Measurements from ENCODE around the gene SBK2.
A peak's percentile ranks its signal among the peaks of the same experiment; 100 is the strongest.

The SBK2 gene

DNA sequence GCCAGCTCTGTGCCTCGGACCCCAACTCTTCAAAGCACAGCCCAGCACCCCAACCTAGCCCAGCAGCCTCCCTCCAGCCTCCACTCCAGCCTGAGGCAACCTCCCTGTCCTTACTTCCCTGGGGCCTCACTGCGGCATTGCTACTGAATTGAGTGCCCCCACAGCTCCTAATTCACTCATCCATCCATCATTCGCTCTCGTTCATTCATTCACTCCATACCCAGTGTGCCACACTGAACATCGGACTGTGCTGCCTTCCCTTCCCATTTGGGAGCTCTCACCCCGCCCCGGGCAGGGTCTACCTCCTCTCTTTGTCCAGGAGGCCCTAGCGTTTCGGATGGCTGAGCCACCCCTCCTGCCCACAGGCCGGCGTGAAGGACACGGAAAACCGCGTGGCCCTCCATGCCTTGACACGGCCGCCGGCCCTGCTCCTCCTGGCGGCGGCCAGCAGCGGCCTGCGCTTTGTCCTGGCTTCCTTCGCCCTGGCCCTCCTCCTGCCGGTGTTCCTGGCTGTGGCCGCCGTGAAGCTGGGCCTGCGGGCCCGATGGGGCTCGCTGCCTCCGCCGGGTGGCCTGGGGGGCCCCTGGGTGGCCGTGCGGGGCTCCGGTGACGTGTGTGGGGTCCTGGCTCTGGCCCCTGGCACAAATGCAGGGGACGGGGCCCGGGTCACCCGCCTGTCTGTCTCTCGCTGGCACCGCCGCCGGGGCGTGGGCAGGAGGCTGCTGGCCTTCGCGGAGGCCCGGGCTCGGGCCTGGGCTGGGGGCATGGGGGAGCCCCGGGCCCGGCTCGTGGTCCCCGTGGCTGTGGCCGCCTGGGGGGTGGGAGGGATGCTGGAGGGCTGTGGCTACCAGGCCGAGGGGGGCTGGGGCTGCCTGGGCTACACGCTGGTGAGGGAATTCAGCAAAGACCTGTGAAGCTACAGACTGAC is 50.6 kb downstream of the SBK2 start:
- no peaks in the 10 kb centered on the region for H3K9me3 ChIP-seq (ENCODE audit: control insufficient read depth in 1 of 2, low read length in 2 of 2)
- H3K4me1 ChIP-seq (ENCODE audit: control insufficient read depth in 1 of 2, insufficient read depth in 2 of 2, low read length in 2 of 2) = peaks cover 5 to 13% of the 10 kb centered on the region in 2 donors
- no peak overlapping the region for H3K9ac ChIP-seq (ENCODE audit: low read depth in 1 of 2, low read length in 2 of 2)
- H3K27me3 ChIP-seq (ENCODE audit: control insufficient read depth in 1 of 2, insufficient read depth in 2 of 2, low read length in 2 of 2) = peaks cover 6 to 16% of the 10 kb centered on the region in 2 donors
- peak overlapping the region; percentile 70 for H3K27ac ChIP-seq (ENCODE audit: low read depth, low read length)
- H3K4me3 ChIP-seq (ENCODE audit: low read depth in 1 of 2, low read length in 2 of 2) = no peak overlapping the region
- H3K36me3 ChIP-seq (ENCODE audit: control insufficient read depth in 1 of 2, insufficient read depth in 2 of 2, low read length in 2 of 2) = peaks cover 0 to 7% of the 10 kb centered on the region in 2 donors

DNA sequence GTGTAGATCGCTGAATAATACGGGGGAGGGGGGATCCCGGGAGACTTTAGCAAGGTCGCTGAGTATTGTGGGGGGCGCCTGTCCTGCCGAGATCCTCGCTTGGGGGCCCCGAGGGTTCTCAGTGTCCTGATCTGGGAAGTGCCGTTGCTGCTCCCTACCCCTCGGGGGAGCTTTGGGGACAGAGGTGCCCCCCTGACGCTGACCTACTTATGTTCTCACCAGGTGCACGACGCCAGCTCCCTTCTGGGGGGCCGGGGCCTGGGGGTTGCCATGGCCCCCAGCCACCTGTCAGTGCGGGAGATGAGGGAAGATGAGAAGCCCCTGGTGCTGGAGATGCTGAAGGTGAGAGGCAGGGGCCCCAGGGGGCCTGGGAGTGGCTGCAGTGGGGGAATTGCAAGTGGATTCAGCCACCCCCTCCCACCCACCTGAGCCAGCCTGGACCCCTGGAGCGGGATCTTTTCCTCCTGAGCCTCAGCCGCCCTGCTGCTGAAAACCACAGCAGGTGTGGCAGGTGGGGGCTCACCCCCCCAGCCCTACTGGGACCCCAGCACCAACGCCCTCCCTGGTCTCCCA is 51.4 kb downstream of the SBK2 start:
- Histone ChIP-seq H3K4me3 (ENCODE audit: low read depth in 1 of 2, low read length in 2 of 2) (peak overlapping the region; percentile 40 to 69), H3K9me3 (ENCODE audit: control insufficient read depth in 1 of 2, low read length in 2 of 2) (no peaks in the 10 kb centered on the region), H3K27ac (ENCODE audit: low read depth, low read length) (peak overlapping the region; percentile 55), H3K27me3 (ENCODE audit: control insufficient read depth in 1 of 2, insufficient read depth in 2 of 2, low read length in 2 of 2) (peaks cover 6 to 16% of the 10 kb centered on the region in 2 donors), H3K4me1 (ENCODE audit: control insufficient read depth in 1 of 2, insufficient read depth in 2 of 2, low read length in 2 of 2) (peaks cover 5 to 13% of the 10 kb centered on the region in 2 donors), H3K36me3 (ENCODE audit: control insufficient read depth in 1 of 2, insufficient read depth in 2 of 2, low read length in 2 of 2) (peaks cover 0 to 7% of the 10 kb centered on the region in 2 donors), H3K9ac (ENCODE audit: low read depth in 1 of 2, low read length in 2 of 2) (no peak overlapping the region)

DNA sequence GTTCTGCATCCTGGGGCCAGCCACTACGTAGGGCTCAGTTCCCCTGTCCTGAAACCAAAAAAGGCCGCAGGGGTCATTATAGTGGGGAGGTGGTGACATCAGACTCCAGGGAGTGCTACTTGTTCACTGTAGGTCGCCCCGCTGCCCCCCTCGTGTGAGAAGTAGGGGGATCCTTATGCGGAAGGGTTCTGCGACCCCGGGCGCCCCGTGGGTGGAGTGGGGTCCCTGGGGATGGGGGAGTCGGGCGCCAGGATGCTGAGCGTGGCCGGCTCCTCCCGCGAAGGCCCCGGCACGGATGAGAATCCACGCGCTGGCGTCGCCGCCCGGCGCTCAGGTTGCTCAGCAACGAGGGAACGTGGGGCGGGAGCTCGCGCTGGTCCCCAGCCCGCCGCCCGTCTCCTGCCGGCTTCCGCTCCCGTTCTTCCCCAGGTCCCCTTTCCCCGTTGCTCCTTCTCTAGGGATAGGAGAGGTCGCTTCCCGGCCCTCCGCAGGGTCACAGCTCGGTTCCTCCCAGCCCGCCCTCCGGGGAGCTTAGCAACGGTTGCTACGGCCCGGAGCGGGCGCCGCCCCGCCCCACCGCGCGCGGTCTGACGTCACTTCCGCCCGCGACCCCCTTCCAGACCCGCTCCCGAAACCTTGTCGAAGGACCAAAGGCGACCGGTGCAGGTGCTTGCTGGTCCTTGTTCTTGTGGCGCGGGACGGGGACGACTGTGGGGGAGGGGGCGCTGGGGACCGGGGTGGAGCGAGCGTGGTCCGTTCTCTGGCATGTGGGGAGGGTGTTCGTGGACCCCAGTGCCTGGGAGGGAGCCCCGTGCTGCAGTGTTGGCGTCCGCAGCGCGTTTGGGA is 52.1 kb downstream of the SBK2 start, which contains the start of gene NAT14:
Gene NAT14 (plus strand): TSS at position 596 of the 846 bp plus-strand sequence. CDS start 521 bp downstream, outside the sequence.
- Histone ChIP-seq H3K27ac (ENCODE audit: low read depth, low read length) (peak within 1 kb of the TSS; percentile 55), H3K4me1 (ENCODE audit: control insufficient read depth in 1 of 2, insufficient read depth in 2 of 2, low read length in 2 of 2) (peaks cover 5 to 13% of the 10 kb centered on the region in 2 donors), H3K36me3 (ENCODE audit: control insufficient read depth in 1 of 2, insufficient read depth in 2 of 2, low read length in 2 of 2) (peaks cover 0 to 7% of the 10 kb centered on the region in 2 donors), H3K9ac (ENCODE audit: low read depth in 1 of 2, low read length in 2 of 2) (peak within 1 kb of the TSS in 1 of 2 donors; percentile 43), H3K4me3 (ENCODE audit: low read depth in 1 of 2, low read length in 2 of 2) (peak within 1 kb of the TSS; percentile 40 to 69), H3K27me3 (ENCODE audit: control insufficient read depth in 1 of 2, insufficient read depth in 2 of 2, low read length in 2 of 2) (peaks cover 6 to 16% of the 10 kb centered on the region in 2 donors), H3K9me3 (ENCODE audit: control insufficient read depth in 1 of 2, low read length in 2 of 2) (no peaks in the 10 kb centered on the region)

DNA sequence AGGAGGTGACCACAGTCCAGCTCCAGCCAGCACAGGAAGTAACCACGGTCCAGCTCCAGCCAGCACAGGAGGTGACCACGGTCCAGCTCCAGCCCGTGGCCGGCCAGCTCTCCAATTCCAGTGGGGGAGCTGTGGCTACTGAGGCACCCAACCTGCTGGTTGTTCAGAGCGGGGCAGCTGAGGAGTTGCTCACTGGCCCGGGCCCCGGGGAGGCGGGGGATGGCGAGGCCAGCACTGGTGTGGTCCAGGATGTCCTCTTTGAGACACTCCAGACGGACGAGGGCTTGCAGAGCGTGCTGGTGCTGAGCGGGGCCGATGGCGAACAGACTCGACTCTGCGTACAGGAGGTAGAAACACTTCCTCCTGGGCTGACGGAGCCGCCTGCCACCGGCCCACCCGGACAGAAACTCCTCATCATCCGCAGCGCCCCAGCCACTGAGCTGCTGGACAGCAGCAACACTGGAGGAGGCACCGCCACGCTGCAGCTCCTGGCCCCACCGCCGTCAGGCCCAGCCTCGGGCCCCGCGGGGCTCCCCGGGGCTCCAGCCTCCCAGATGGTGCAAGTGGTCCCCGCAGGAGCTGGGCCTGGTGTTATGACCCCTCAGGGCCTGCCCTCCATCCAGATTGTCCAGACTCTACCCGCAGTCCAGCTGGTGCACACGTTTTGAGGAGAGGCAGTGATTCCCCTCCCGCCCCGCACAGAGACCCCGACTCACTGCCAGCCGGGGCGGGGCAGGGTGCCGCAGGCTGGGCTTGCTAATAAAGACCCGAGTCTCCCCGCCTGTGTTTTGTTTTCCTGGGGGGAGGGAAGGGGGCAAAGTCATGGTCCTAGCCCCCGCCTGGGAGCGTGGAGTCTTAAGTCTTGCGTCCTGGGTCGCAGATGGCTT is 53.0 kb downstream of the SBK2 start:
- H3K27ac ChIP-seq (ENCODE audit: low read depth, low read length) = no peak overlapping the region
- H3K4me1 ChIP-seq (ENCODE audit: control insufficient read depth in 1 of 2, insufficient read depth in 2 of 2, low read length in 2 of 2) = peaks cover 5 to 13% of the 10 kb centered on the region in 2 donors

DNA sequence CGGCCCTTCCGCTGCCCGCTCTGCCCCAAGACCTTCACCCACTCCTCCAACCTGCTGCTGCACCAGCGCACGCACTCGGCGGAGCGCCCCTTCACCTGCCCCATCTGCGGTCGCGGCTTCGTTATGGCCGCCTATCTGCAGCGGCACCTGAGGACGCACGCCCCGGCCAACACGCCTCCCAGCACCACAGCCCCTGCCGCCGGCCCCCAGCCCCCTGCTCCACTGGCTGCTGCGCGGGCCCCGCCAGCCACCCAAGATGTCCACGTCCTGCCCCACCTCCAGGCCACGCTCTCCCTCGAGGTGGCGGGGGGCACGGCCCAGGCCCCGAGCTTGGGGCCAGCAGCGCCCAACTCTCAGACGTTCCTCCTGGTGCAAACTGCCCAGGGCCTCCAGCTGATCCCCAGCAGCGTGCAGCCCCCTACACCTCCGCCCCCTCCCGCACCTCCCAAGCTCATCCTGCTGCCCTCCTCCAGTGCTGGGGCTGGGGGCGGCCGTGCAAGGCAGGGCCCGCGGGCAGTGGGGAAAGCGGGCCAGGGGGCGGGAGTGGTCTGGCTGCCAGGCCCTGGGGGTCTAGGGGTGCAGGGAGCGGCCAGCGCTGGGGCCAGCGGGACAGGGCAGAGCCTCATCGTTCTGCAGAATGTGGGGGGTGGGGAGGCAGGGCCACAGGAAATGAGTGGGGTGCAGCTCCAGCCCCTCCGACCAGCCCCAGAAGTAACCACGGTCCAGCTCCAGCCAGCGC is 53.8 kb downstream of the SBK2 start:
- H3K4me1 ChIP-seq (ENCODE audit: control insufficient read depth in 1 of 2, insufficient read depth in 2 of 2, low read length in 2 of 2) = peaks cover 5 to 13% of the 10 kb centered on the region in 2 donors
- peaks cover 0 to 7% of the 10 kb centered on the region in 2 donors for H3K36me3 ChIP-seq (ENCODE audit: control insufficient read depth in 1 of 2, insufficient read depth in 2 of 2, low read length in 2 of 2)
- H3K27me3 ChIP-seq (ENCODE audit: control insufficient read depth in 1 of 2, insufficient read depth in 2 of 2, low read length in 2 of 2) = peaks cover 6 to 16% of the 10 kb centered on the region in 2 donors
- no peak overlapping the region for H3K4me3 ChIP-seq (ENCODE audit: low read depth in 1 of 2, low read length in 2 of 2)
- H3K9me3 ChIP-seq (ENCODE audit: control insufficient read depth in 1 of 2, low read length in 2 of 2) = no peaks in the 10 kb centered on the region
- H3K9ac ChIP-seq (ENCODE audit: low read depth in 1 of 2, low read length in 2 of 2) = no peak overlapping the region
- H3K27ac ChIP-seq (ENCODE audit: low read depth, low read length) = no peak overlapping the region

More for the DNA sequence above, 53.0 kb downstream of the SBK2 start:
- Histone ChIP-seq H3K9ac (ENCODE audit: low read depth in 1 of 2, low read length in 2 of 2) (peak overlapping the region in 1 of 2 donors; percentile 43), H3K27me3 (ENCODE audit: control insufficient read depth in 1 of 2, insufficient read depth in 2 of 2, low read length in 2 of 2) (peaks cover 6 to 16% of the 10 kb centered on the region in 2 donors), H3K4me3 (ENCODE audit: low read depth in 1 of 2, low read length in 2 of 2) (peak overlapping the region; percentile 40 to 69), H3K9me3 (ENCODE audit: control insufficient read depth in 1 of 2, low read length in 2 of 2) (no peaks in the 10 kb centered on the region), H3K36me3 (ENCODE audit: control insufficient read depth in 1 of 2, insufficient read depth in 2 of 2, low read length in 2 of 2) (peaks cover 0 to 7% of the 10 kb centered on the region in 2 donors)

DNA sequence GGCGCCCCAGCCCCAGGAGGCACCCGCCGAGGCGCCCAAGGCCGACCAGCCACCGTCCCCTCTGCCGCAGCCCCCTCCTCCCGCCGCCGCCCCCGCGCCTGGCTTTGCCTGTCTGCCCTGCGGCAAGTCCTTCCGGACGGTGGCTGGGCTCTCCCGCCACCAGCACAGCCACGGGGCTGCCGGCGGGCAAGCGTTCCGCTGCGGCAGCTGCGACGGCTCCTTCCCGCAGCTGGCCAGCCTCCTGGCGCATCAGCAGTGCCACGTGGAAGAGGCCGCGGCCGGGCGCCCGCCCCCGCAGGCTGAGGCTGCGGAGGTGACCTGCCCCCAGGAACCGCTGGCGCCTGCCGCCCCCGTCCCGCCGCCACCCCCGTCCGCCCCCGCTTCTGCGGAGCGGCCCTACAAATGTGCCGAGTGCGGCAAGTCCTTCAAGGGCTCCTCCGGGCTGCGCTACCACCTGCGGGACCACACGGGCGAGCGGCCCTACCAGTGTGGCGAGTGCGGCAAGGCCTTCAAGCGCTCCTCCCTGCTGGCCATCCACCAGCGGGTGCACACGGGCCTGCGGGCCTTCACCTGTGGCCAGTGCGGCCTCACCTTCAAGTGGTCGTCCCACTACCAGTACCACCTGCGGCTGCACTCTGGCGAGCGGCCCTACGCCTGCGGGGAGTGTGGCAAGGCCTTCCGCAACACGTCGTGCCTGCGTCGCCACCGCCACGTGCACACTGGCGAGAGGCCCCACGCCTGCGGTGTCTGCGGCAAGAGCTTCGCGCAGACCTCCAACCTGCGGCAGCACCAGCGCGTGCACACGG is 54.6 kb downstream of the SBK2 start:
- no peak overlapping the region for H3K27ac ChIP-seq (ENCODE audit: low read depth, low read length)

DNA sequence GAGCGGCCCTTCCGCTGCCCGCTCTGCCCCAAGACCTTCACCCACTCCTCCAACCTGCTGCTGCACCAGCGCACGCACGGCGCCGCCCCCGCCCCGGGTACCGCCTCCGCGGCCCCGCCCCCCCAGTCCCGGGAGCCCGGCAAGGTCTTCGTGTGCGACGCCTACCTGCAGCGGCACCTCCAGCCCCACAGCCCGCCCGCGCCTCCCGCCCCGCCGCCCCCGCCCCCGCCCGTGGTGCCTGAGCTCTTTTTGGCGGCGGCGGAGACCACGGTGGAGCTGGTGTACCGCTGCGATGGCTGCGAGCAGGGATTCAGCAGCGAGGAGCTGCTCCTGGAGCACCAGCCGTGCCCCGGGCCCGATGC is 55.2 kb downstream of the SBK2 start:
- H3K4me1 ChIP-seq (ENCODE audit: control insufficient read depth in 1 of 2, insufficient read depth in 2 of 2, low read length in 2 of 2) = peaks cover 5 to 20% of the 10 kb centered on the region in 2 donors
- H3K27ac ChIP-seq (ENCODE audit: low read depth, low read length) = no peak overlapping the region
- H3K4me3 ChIP-seq (ENCODE audit: low read depth in 1 of 2, low read length in 2 of 2) = no peak overlapping the region
- no peaks in the 10 kb centered on the region for H3K9me3 ChIP-seq (ENCODE audit: control insufficient read depth in 1 of 2, low read length in 2 of 2)
- H3K36me3 ChIP-seq (ENCODE audit: control insufficient read depth in 1 of 2, insufficient read depth in 2 of 2, low read length in 2 of 2) = peaks cover 0 to 7% of the 10 kb centered on the region in 2 donors
- peaks cover 0 to 9% of the 10 kb centered on the region in 2 donors for H3K27me3 ChIP-seq (ENCODE audit: control insufficient read depth in 1 of 2, insufficient read depth in 2 of 2, low read length in 2 of 2)
- H3K9ac ChIP-seq (ENCODE audit: low read depth in 1 of 2, low read length in 2 of 2) = no peak overlapping the region

More for the DNA sequence above, 54.6 kb downstream of the SBK2 start:
- H3K9ac ChIP-seq (ENCODE audit: low read depth in 1 of 2, low read length in 2 of 2) = no peak overlapping the region
- no peak overlapping the region for H3K4me3 ChIP-seq (ENCODE audit: low read depth in 1 of 2, low read length in 2 of 2)
- H3K36me3 ChIP-seq (ENCODE audit: control insufficient read depth in 1 of 2, insufficient read depth in 2 of 2, low read length in 2 of 2) = peaks cover 0 to 7% of the 10 kb centered on the region in 2 donors
- H3K9me3 ChIP-seq (ENCODE audit: control insufficient read depth in 1 of 2, low read length in 2 of 2) = no peaks in the 10 kb centered on the region
- peaks cover 5 to 20% of the 10 kb centered on the region in 2 donors for H3K4me1 ChIP-seq (ENCODE audit: control insufficient read depth in 1 of 2, insufficient read depth in 2 of 2, low read length in 2 of 2)
- peaks cover under 1 to 15% of the 10 kb centered on the region in 2 donors for H3K27me3 ChIP-seq (ENCODE audit: control insufficient read depth in 1 of 2, insufficient read depth in 2 of 2, low read length in 2 of 2)

DNA sequence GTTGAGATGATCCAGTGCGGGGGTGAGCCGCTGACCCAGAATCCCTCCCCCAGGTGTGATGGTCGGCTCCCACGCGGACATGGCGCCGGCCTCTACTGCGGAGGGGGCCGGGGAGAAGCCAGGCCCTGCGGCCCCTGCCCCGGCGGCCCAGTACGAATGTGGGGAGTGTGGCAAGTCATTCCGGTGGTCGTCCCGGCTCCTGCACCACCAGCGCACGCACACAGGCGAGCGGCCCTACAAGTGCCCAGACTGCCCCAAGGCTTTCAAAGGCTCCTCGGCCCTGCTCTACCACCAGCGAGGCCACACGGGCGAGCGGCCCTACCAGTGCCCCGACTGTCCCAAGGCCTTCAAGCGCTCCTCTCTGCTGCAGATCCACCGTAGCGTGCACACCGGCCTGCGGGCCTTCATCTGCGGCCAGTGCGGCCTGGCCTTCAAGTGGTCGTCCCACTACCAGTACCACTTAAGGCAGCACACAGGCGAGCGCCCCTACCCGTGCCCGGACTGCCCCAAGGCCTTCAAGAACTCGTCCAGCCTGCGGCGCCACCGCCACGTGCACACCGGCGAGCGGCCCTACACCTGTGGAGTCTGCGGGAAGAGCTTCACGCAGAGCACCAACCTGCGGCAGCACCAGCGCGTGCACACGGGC is 55.7 kb downstream of the SBK2 start:
- Histone ChIP-seq H3K27ac (ENCODE audit: low read depth, low read length) (no peak overlapping the region), H3K36me3 (ENCODE audit: control insufficient read depth in 1 of 2, insufficient read depth in 2 of 2, low read length in 2 of 2) (peaks cover 0 to 7% of the 10 kb centered on the region in 2 donors), H3K4me3 (ENCODE audit: low read depth in 1 of 2, low read length in 2 of 2) (no peak overlapping the region), H3K27me3 (ENCODE audit: control insufficient read depth in 1 of 2, insufficient read depth in 2 of 2, low read length in 2 of 2) (peaks cover 0 to 7% of the 10 kb centered on the region in 2 donors), H3K4me1 (ENCODE audit: control insufficient read depth in 1 of 2, insufficient read depth in 2 of 2, low read length in 2 of 2) (peaks cover 5 to 20% of the 10 kb centered on the region in 2 donors), H3K9ac (ENCODE audit: low read depth in 1 of 2, low read length in 2 of 2) (no peak overlapping the region), H3K9me3 (ENCODE audit: control insufficient read depth in 1 of 2, low read length in 2 of 2) (no peaks in the 10 kb centered on the region)
